Measurements from ENCODE around the gene CLCNKA. TPM values are rescaled to one million over a fixed set of nuclear protein-coding genes. Genes with fewer than 3 reads are reported as not detected.

Gene CLCNKA
- total and polyA plus RNA-seq, 8 donors, result 0.67 to 9.3 (median 1.4) TPM

DNA sequence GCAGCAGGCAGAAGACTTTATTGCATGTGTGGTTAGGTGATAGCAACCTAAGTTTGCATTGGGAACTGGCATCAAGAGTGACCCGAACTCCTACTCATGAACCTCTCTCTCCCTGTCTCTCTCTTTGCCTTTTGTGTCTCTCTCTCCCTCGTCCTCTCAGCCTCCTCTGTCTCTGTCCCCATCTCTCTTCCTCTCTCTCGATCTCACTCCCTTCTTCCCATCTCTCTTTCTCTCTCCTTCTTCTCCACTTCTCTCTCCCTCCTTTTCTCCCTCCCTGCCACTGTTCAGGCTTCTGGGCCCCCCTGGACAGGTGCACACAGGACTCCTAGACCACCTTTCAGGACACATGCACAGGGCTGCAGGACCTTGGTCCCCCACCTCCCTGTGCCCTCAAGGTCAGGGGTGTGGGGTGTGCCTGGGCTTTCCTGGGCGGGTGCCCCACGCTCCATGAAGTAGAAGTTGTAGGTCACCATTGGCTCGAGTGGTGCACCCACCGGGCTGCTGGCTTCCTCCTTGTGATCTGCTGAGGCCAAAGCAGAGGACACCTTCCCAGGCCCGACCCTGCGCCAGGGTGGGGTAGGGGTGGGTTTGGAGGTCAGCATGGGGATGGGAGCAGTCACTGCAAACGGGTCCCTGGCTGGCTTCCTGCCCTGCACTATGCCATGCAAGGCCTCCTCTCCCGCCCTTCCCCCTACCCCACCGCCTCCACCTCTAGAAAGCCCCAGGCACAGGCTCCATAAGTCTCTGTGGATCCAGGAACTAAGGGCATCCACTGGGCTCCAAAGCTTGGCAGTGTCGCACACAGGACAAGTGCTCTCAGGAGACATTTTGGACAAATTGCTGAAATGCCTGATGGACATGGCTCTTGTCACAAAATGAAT, 32.7 kb upstream of the CLCNKA start:
- 79 to 89% methylated on average over 13 of the region's 13 CpGs for WGBS, 2 donors
- no peaks in the 10 kb centered on the region for H3K27me3 ChIP-seq
- no peaks in the 10 kb centered on the region for H3K4me1 ChIP-seq
- H3K9me3 ChIP-seq, result no peaks in the 10 kb centered on the region
- no peak overlapping the region for H3K27ac ChIP-seq
- H3K4me3 ChIP-seq, result no peak overlapping the region
- intact Hi-C loops (cut with DNase I), result no loop called here
- H3K36me3 ChIP-seq, result no peaks in the 10 kb centered on the region
- ATAC-seq (no peak), DNase-seq (no peak), FAIRE-seq (no peak)
- no peak for TF ChIP-seq CTCF (IDR thresholded peaks at IDR 0.05)

DNA sequence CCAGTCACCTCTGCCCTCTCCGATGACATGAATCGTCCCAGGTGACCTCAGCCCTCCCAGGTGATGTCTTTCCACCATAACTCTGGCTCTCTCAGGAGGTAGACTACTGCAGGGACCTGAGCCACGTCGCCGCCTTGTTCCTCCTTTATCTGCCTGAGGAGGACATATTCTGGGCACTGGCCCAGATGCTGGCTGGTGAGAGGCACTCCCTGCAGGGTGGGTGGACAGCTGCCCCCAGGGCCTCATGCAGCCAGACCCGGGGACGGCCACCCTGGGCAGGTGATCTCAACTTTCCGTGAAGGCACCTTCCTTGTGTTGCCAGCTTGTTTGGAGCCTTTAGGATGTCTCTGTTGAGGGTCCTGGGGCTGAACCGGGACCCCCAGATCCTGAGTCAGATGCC, 32.1 kb upstream of the CLCNKA start:
- ATAC-seq (peak in 1 of 4 donors; percentile 20), FAIRE-seq (no peak), DNase-seq (no peak)
- TF ChIP-seq CTCF (IDR thresholded peaks at IDR 0.05), result no peak
- intact Hi-C loops (cut with DNase I), result loop anchor here in 1 of 3 donors (10.0 kb wide), 1 partner anchor 185 kb away; the partner anchor contains the start of gene UQCRHL
- Histone ChIP-seq H3K9me3 (no peaks in the 10 kb centered on the region), H3K27me3 (no peaks in the 10 kb centered on the region), H3K27ac (no peak overlapping the region), H3K4me3 (no peak overlapping the region), H3K4me1 (no peaks in the 10 kb centered on the region), H3K36me3 (no peaks in the 10 kb centered on the region)
- 26 to 34% methylated on average over 9 of the region's 9 CpGs for WGBS, 2 donors

DNA sequence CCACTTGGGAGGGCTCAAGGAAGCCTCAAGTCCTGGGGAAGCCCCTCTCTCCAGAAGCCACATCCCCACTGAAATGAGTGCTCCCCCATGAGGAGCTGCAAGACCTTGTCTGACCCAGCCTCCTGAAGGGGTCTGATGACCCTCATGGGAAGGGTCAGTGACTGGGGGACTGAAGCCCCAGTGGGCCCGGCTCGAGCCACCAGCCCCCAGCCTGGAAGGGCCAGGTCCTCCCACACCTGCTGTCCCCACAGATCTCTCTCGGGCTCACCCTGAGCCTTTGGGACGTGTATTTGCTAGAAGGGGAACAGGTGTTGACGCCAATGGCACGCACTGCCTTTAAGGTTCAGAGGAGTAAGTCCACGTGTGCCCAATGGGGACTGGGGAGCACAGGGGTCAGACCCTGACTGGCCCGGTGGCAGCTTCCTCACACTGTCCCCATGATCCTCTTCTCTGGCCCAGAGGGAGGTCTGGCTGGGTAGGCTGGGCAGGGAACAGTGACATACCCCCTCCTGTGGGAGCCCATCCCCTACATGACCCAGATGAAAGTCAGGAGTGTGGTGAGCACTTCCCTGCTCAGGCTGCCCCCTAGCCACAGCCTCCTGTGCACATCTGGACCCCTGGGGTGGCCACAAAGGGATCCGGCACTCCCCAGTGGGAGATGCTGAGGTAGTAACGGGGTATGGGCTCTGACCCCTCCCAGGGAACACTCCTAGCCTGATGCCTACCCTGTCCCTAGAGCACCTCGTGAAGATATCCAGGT, 30.2 kb upstream of the CLCNKA start:
- no peak for ATAC-seq
- TF ChIP-seq CTCF (IDR thresholded peaks at IDR 0.05), result no peak
- H3K36me3 ChIP-seq, result no peaks in the 10 kb centered on the region
- no peak for FAIRE-seq
- no peak overlapping the region for H3K4me3 ChIP-seq
- no peaks in the 10 kb centered on the region for H3K9me3 ChIP-seq
- no peak for DNase-seq
- 78 to 84% methylated on average over 11 of the region's 11 CpGs for WGBS, 2 donors
- H3K27me3 ChIP-seq, result no peaks in the 10 kb centered on the region
- H3K27ac ChIP-seq, result no peak overlapping the region
- intact Hi-C loops (cut with DNase I), result loop anchor here in 1 of 3 donors (10.0 kb wide), 1 partner anchor 187 kb away; the partner anchor contains the start of gene UQCRHL
- no peaks in the 10 kb centered on the region for H3K4me1 ChIP-seq

DNA sequence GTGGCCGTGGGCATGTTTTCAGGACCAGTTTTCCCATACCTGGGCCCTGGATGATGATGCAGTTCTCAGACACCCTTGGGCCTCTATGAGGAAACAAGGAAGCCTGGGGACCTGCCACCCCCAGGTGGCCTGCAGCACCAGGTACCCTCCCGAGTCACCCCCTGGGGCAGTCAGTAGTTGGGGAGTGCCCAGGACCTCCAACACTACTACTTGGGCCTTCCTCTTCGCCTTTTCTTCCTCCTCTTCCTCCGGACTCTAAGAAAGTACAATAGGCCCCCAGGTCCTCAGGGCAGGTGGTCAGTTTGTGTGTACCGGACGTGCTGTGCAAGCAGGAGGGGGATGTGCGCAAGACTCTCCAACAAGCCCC, 29.7 kb upstream of the CLCNKA start:
- WGBS, 2 donors, result 88 to 91% methylated on average over 6 to 7 of the region's 7 CpGs
- Histone ChIP-seq H3K9me3 (no peaks in the 10 kb centered on the region), H3K4me1 (no peaks in the 10 kb centered on the region), H3K36me3 (no peaks in the 10 kb centered on the region), H3K27me3 (no peaks in the 10 kb centered on the region), H3K4me3 (no peak overlapping the region), H3K27ac (no peak overlapping the region)
- DNase-seq (no peak), FAIRE-seq (no peak), ATAC-seq (no peak)
- intact Hi-C loops (cut with DNase I), result loop anchor here in 1 of 3 donors (10.0 kb wide), 1 partner anchor 187 kb away; the partner anchor contains the start of gene UQCRHL
- TF ChIP-seq CTCF (IDR thresholded peaks at IDR 0.05), result no peak
